ENCODE measurements around the gene SLC13A4.
A peak's percentile ranks its signal among the peaks of the same experiment; 100 is the strongest.

GRCh38 chr7:135711139-135711469 is 16.9 kb downstream of the SLC13A4 start:
- TF ChIP-seq CTCF (IDR thresholded peaks at IDR 0.05) (peak; percentile 21), REST (IDR thresholded peaks at IDR 0.05; ENCODE audit: insufficient read depth in 1 of 2, low read depth in 2 of 2, low read length in 1 of 2) (no peak), SIN3A (IDR thresholded peaks at IDR 0.05; ENCODE audit: borderline replicate concordance, insufficient read depth, low read depth, low read length) (no peak), TCF7L2 (IDR thresholded peaks at IDR 0.05; ENCODE audit: low read depth, low read length) (no peak)
